ENCODE data around the gene UBE2E2. TPM values are rescaled to one million over a fixed set of nuclear protein-coding genes. Genes with fewer than 3 reads are reported as not detected.

Gene UBE2E2
- total RNA-seq, 1 donor from 2014 or later = 45.1 TPM

DNA sequence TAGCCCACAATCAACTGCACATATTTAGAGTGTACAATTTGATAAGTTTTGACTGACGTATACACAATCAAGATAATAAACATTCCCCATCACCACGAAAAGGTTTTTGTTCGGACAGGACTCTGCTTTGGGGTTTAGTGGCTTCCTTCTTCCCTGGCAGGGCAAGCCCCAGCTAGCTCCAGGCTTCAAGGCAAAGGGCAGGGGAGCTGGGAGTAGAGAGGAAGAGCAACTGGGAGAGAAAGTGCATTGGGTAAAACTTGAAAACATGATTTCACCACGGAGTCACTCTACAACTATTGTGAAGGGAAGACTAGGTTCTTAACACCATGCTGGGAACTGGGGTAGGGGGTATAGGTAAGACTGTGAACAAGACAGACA is 417.5 kb downstream of the UBE2E2 start:
- DNase-seq (ENCODE audit: low spot score) = no peak

DNA sequence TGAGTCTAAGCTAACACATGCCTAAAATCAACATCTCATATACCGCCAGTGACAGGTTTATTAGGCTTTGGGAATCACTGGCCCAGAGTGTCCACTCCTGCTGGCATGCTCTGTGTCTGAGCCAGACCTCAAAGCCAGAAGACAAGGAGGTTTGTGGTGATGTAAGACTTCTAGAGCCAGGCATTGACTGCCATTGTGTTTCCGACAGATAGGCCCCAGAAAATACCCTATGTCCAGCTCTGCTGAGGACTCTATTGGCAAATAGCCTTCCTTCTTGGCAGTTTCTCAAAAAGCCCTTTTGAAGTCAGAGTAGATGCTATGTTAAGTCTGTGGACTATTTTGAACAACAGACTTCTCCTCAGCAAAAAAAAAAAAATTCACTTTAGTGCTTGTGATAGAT is 420.7 kb downstream of the UBE2E2 start:
- no peak for DNase-seq (ENCODE audit: low spot score)

DNA sequence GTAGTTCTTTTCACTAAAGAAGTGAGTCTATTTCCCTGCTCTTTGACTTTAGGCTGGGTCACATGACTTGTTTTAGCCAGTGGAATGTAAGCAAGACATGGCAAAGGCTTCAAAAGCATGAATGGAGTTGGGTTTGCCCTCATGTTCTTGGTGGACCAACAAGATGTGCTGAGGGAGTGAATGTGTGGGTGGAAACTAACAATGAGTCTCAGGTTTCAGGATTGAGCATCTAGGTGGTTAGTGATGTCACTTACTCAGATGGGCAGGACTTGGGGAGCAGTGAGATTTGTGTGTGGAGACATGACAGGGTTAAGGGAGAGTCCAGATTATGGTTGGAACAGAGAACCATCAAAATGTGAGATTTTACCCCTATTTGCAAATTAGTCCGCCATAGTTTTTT is 421.2 kb downstream of the UBE2E2 start:
- DNase-seq (ENCODE audit: low spot score) = no peak

DNA sequence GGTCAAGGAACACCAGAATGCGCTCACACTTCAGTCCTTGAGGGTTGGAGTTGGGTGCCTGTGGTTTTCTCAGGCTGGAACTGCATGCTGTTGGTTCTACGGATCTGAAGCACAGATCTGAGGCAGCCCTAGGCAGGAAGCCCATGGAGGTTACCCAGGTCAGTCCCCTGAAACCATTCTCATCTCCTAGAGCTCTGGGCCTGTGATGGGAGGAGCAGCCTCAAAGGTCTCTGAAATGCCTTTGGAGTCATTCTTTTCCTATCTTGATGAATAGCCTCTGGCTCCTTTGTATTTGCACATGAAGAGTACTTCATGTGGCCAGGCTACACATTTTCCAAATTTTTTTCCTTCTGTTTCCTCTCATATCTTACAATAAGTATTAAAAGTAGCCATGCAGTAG is 423.3 kb downstream of the UBE2E2 start:
- no peak for DNase-seq (ENCODE audit: low spot score)

DNA sequence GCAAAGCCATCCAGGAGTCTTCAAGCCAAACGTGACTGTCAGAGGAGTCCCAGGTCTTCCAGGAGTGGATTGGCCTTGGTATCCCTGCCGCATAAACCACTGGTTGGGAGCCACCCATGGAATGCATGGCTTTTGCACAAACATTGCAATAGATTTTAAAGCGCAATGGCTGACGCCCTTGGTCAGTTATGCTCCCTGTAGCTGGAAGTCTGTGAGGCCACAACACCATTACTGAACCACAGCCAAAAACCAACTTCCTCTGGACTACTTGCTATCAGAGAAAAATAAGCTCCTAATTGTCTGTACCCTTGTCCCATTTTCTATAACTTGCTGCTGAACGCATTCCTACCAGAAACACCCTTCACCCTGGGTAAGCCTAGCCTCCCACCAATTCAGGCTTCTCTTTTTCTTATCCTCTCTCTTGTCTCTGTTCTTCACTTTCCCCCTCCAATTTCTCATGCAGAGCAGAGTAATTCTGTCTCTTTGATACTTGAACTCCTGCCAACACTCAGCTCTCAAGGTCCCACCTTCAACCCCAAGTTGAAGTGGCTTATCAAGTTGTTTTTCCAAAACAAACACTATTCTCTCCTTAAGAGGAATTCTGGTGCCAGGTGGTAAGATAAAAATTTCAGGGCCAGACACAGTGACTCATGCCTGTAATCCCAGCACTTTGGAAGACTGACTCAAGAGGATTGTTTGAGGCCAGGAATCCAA is 426.2 kb downstream of the UBE2E2 start:
- no peak for DNase-seq (ENCODE audit: low spot score)

DNA sequence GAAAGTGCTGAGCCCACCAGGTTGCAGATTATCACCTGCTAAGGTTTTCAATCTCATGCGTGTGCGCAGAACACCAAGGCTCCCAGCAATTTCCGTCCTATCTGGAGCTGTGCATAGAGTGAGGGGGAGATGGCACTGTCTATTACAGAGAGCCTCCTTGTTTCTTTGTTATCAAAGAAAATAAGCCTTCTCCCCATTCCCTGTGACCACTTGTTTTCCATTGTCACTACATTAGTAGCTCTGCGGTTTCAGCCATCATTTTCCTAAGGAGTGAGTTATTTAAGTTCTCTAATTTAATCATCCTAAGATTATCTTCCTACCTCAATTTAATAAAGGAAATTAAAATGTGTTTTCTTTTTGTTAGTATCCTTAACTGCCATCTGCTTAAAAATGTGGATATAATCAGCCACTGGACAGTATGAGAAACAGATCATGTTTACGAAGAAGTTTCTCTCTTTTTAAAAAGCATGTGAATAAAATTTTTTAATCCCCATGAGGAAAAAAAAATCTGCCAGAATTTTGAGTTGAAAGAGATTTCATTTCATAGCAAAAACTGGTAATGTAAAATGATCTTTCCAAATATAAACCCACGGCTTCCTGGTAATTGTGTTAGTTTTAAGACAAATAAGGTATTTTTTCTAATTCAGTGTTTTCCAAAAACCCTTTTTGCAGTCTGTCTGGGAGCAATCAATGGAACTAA is 430.3 kb downstream of the UBE2E2 start:
- no peak for DNase-seq (ENCODE audit: low spot score)

DNA sequence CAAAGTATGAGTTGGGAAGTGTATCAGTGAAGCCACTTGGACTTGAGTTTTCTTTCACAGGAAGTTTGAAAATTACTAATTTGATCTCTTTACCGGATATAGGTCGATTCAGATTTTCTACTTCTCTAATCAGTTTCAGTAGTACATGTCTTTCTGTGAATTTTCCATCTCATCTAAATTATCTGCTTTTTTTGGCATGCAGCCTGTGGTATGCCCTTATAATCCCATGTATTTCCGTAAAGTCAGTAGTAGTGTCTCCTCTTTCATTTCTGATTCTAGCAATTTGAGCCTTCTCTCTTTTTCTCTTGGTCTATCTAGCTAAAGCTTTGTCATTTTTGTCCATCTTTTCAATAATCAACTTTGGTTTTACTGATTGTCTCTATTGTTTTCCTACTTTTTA is 434.2 kb downstream of the UBE2E2 start:
- no peak for DNase-seq (ENCODE audit: low spot score)

DNA sequence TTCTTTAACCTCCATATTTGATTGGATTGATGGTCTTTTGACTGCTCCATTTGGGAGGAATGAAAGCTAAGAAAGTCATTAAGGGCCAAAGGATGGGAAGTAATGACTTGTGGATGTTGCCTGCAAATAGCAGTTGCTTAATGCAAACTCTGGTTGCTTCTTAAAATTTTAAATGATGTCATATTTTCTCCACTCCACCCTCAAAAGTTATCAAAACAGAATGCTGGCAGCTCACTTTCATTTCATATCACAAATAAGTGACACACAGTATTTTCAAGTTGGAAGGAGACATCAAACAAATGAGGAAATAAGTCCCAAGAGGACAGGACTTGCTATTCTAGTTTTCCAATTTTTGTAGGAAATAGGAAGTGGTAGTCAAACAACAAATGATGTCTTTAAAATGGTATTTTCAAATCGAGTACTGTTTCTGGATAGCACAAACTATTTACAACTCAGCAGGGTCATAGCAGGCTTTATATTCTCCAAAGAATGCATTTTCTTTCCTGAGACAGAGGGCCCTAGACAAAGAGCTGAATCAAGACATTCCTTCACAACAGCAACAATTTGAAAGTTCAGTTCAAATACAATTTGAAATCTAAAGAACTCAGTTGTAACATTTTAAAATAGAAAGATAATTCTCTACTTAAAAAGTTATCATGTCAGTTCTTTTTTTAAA is 437.5 kb downstream of the UBE2E2 start:
- no peak for DNase-seq (ENCODE audit: low spot score)
